H9 (cell line): ENCODE measurements around the gene CCDC3. TPM values are rescaled to one million over a fixed set of nuclear protein-coding genes. Genes with fewer than 3 reads are reported as not detected.

Source experiments
- DNase-seq: peaks from one replicate; pipeline ENCODE4 v3.0.0-alpha.2; 2017
- H2AFZ ChIP-seq: one replicate; pipeline ENCODE4 v1.6.1; 2013; ENCODE audit warnings: mild to moderate bottlenecking, low read length, control low read depth, moderate library complexity
- H2AK5ac ChIP-seq: 2 replicates; pipeline ENCODE4 v1.6.1; 2013; ENCODE audit warnings: low read length, control low read depth, mixed read lengths; ENCODE audit not compliant: insufficient read length
- H2BK120ac ChIP-seq: one replicate; pipeline ENCODE4 v1.6.1; 2013; ENCODE audit warnings: low read depth, mild to moderate bottlenecking, low read length, control low read depth, inconsistent platforms; ENCODE audit not compliant: poor library complexity, severe bottlenecking
- H2BK12ac ChIP-seq: 2 replicates; pipeline ENCODE4 v1.6.1; 2013; ENCODE audit warnings: low read length, control low read depth, mixed read lengths, low read depth; ENCODE audit not compliant: insufficient read length
- H2BK15ac ChIP-seq: 2 replicates; pipeline ENCODE4 v1.6.1; 2013; ENCODE audit warnings: low read depth, low read length, control low read depth
- H2BK20ac ChIP-seq: one replicate; pipeline ENCODE4 v1.6.1; 2013; ENCODE audit warnings: low read depth, mild to moderate bottlenecking, low read length, control low read depth, inconsistent platforms; ENCODE audit not compliant: poor library complexity, severe bottlenecking
- H2BK5ac ChIP-seq: 2 replicates; pipeline ENCODE4 v1.6.1; 2013; ENCODE audit warnings: low read length, control low read depth, mixed read lengths; ENCODE audit not compliant: insufficient read length
- H3K14ac ChIP-seq: 2 replicates; pipeline ENCODE4 v1.6.1; 2013; ENCODE audit warnings: low read length, control low read depth; ENCODE audit not compliant: insufficient read depth
- H3K18ac ChIP-seq: 2 replicates; pipeline ENCODE4 v1.6.1; 2013; ENCODE audit warnings: low read depth, mild to moderate bottlenecking, mixed read lengths, low read length, control low read depth; ENCODE audit not compliant: insufficient read length
- H3K23ac ChIP-seq: 2 replicates; pipeline ENCODE4 v1.6.1; 2013; ENCODE audit warnings: low read length, control low read depth, mixed read lengths, low read depth; ENCODE audit not compliant: insufficient read length
- H3K23me2 ChIP-seq: 2 replicates; pipeline ENCODE4 v1.6.1; 2013; ENCODE audit warnings: low read depth, mild to moderate bottlenecking, mixed read lengths, low read length, control low read depth; ENCODE audit not compliant: insufficient read length, poor library complexity, severe bottlenecking
- H3K27ac ChIP-seq: 2 replicates; pipeline ENCODE4 v1.5.1; 2013; ENCODE audit warnings: low read length, control low read depth, mixed read lengths, low read depth; ENCODE audit not compliant: insufficient read length
- H3K27me3 ChIP-seq: 2 replicates; pipeline ENCODE4 v1.6.1; 2013; ENCODE audit warnings: low read length, control low read depth, inconsistent platforms; ENCODE audit not compliant: insufficient read depth
- H3K4ac ChIP-seq: 2 replicates; pipeline ENCODE4 v1.6.1; 2013; ENCODE audit warnings: low read depth, mild to moderate bottlenecking, control low read depth, inconsistent platforms, low read length, moderate library complexity
- H3K4me1 ChIP-seq: 2 replicates; pipeline ENCODE4 v1.6.1; 2013; ENCODE audit warnings: low read length, control low read depth, inconsistent platforms; ENCODE audit not compliant: insufficient read depth
- H3K4me2 ChIP-seq: 2 replicates; pipeline ENCODE4 v1.6.1; 2013; ENCODE audit warnings: low read length, control low read depth, mixed read lengths; ENCODE audit not compliant: insufficient read length, insufficient read depth
- H3K56ac ChIP-seq: 2 replicates; pipeline ENCODE4 v1.6.1; 2013; ENCODE audit warnings: low read depth, mild to moderate bottlenecking, mixed read lengths, low read length, control low read depth; ENCODE audit not compliant: insufficient read length
- H3K79me1 ChIP-seq: 2 replicates; pipeline ENCODE4 v1.6.1; 2013; ENCODE audit warnings: low read depth, mild to moderate bottlenecking, moderate library complexity, low read length, control low read depth, inconsistent platforms; ENCODE audit not compliant: insufficient read depth, poor library complexity, severe bottlenecking
- H3K79me2 ChIP-seq: 2 replicates; pipeline ENCODE4 v1.6.1; 2013; ENCODE audit warnings: low read length, control low read depth, inconsistent platforms; ENCODE audit not compliant: insufficient read depth
- H3K9ac ChIP-seq: 2 replicates; pipeline ENCODE4 v1.6.1; 2013; ENCODE audit warnings: low read length, control low read depth, mixed read lengths; ENCODE audit not compliant: insufficient read length; ENCODE audit errors: extremely low read depth
- H3K9me3 ChIP-seq: one replicate; pipeline ENCODE4 v1.6.1; 2013; ENCODE audit warnings: low read depth, low read length, inconsistent platforms; ENCODE audit not compliant: control insufficient read depth
- H3T11ph ChIP-seq: one replicate; pipeline ENCODE4 v1.6.1; 2013; ENCODE audit warnings: mild to moderate bottlenecking, low read length, control low read depth, inconsistent platforms
- H4K20me1 ChIP-seq: one replicate; pipeline ENCODE4 v1.6.1; 2013; ENCODE audit not compliant: control insufficient read depth, insufficient read length, insufficient read depth
- H4K5ac ChIP-seq: 2 replicates; pipeline ENCODE4 v1.6.1; 2013; ENCODE audit warnings: low read depth, mild to moderate bottlenecking, mixed read lengths, low read length, control low read depth; ENCODE audit not compliant: insufficient read length
- H4K8ac ChIP-seq: replicated peaks from 2 replicates; pipeline ENCODE4 v1.6.1; 2013; ENCODE audit warnings: low read length, control low read depth, mixed read lengths, low read depth; ENCODE audit not compliant: insufficient read length
- H4K91ac ChIP-seq: 2 replicates; pipeline ENCODE4 v1.6.1; 2013; ENCODE audit warnings: low read depth, mild to moderate bottlenecking, moderate library complexity, mixed read lengths, low read length, control low read depth; ENCODE audit not compliant: insufficient read length
- H3K27ac Mint-ChIP-seq, 3 experiments: 2 replicates in 2 of 3; 3 replicates in 1 of 3; pipeline ENCODE4 v1.8.0; 2020 to 2021; ENCODE audit warnings: mixed read lengths in 3 of 3, mild to moderate bottlenecking in 1 of 3, moderate library complexity in 1 of 3
- H3K27me3 Mint-ChIP-seq: 2 replicates; pipeline ENCODE4 v1.8.0; 2021; ENCODE audit warnings: low read depth, mild to moderate bottlenecking, moderate library complexity, mixed read lengths
- H3K36me3 Mint-ChIP-seq, 3 experiments: 2 replicates in 2 of 3; 3 replicates in 1 of 3; pipeline ENCODE4 v1.8.0; 2020 to 2021; ENCODE audit warnings: low read depth in 3 of 3, mixed read lengths in 3 of 3; ENCODE audit not compliant: insufficient read depth in 1 of 3
- H3K4me1 Mint-ChIP-seq, 2 experiments: 2 replicates each; pipeline ENCODE4 v1.8.0; 2020; ENCODE audit warnings: mixed read lengths in 2 of 2
- H3K4me3 Mint-ChIP-seq, 2 experiments: 2 replicates in 1 of 2; 3 replicates in 1 of 2; pipeline ENCODE4 v1.8.0; 2020 to 2021; ENCODE audit warnings: mild to moderate bottlenecking in 2 of 2, mixed read lengths in 2 of 2, moderate library complexity in 1 of 2
- H3K9me3 Mint-ChIP-seq, 2 experiments: 2 replicates in 1 of 2; 3 replicates in 1 of 2; pipeline ENCODE4 v1.8.0; 2020; ENCODE audit warnings: mild to moderate bottlenecking in 2 of 2, mixed read lengths in 2 of 2, moderate library complexity in 1 of 2
- WGBS: extraction: QIAGEN DNeasy Blood & Tissue Kit; methylation state at CpG from one replicate; pipeline ENCODE4 v1.1.7; 2013; ENCODE audit warnings: missing lambda C conversion rate, low lambda C conversion rate, mixed read lengths; ENCODE audit not compliant: insufficient read length; ENCODE audit errors: extremely low coverage; 5-methylcytosine and 5-hydroxymethylcytosine counted together
- total RNA-seq: library from RNA; stranded (reverse); gene quantifications from 2 replicates; pipeline ENCODE4 v1.2.1, GENCODE V29; 2021
- TF ChIP-seq, protein P1 (sequence below): fragments of 200-600 bp; sonication (generic); conservative IDR thresholded peaks from 3 replicates; pipeline ENCODE4 v1.8.0; 2021; ENCODE audit warnings: antibody characterized with exemption, mild to moderate bottlenecking

Gene CCDC3
- total RNA-seq, 1 experiment from 2014 or later: 2.3 TPM

DNA sequence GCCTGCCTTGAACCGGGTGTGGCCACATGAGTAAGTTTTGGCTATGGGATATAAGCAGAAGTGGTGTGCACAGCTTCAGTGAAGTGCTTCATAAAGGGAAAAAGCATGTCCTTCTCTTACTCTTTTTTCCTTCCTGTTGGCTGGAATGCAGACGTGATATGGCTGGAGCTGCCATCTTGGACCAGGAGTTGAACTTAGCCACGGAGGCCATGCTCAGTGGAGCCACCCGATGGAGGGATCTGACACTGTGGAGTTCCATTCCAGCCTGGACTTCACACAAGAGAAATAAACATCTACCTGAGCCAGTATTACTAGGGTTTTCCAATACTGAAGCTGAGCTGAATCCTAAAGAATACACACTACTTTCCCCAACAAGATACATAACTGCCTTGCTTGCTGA lies 52.3 kb downstream of the CCDC3 start:
- H2AK5ac ChIP-seq: no peak overlapping the region
- no peak overlapping the region for H3K18ac ChIP-seq
- no peak overlapping the region for H3K14ac ChIP-seq
- no peak overlapping the region for H3K23ac ChIP-seq
- no peak overlapping the region for H3K9ac ChIP-seq
- no peak overlapping the region for H3K56ac ChIP-seq
- Mint-ChIP-seq H3K27me3 (peaks cover 5% of the 10 kb centered on the region), H3K4me1 (peaks cover 4% of the 10 kb centered on the region in 2 experiments; a peak in 3 of 4 replicates), H3K27ac (no peak overlapping the region; a peak in 1 of 7 replicates), H3K9me3 (peaks cover 22 to 28% of the 10 kb centered on the region in 2 experiments), H3K4me3 (no peak overlapping the region), H3K36me3 (peaks cover 16 to 20% (median 20%) of the 10 kb centered on the region in 3 experiments)
- no CpG with 5 or more reads among the region's 4 CpGs for WGBS
- DNase-seq: no peak
- H3T11ph ChIP-seq: no peak overlapping the region
- H4K20me1 ChIP-seq: no peaks in the 10 kb centered on the region
- no peak overlapping the region for H2BK12ac ChIP-seq
- TF ChIP-seq, protein P1, sequence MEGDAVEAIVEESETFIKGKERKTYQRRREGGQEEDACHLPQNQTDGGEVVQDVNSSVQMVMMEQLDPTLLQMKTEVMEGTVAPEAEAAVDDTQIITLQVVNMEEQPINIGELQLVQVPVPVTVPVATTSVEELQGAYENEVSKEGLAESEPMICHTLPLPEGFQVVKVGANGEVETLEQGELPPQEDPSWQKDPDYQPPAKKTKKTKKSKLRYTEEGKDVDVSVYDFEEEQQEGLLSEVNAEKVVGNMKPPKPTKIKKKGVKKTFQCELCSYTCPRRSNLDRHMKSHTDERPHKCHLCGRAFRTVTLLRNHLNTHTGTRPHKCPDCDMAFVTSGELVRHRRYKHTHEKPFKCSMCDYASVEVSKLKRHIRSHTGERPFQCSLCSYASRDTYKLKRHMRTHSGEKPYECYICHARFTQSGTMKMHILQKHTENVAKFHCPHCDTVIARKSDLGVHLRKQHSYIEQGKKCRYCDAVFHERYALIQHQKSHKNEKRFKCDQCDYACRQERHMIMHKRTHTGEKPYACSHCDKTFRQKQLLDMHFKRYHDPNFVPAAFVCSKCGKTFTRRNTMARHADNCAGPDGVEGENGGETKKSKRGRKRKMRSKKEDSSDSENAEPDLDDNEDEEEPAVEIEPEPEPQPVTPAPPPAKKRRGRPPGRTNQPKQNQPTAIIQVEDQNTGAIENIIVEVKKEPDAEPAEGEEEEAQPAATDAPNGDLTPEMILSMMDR: peak; percentile 58; the same call in 2 of the 3 replicates
- no peaks in the 10 kb centered on the region for H3K9me3 ChIP-seq
- H3K4me2 ChIP-seq: no peak overlapping the region
- no peaks in the 10 kb centered on the region for H3K27me3 ChIP-seq
- no peaks in the 10 kb centered on the region for H3K79me1 ChIP-seq
- H3K23me2 ChIP-seq: no peaks in the 10 kb centered on the region
- no peak overlapping the region for H2BK15ac ChIP-seq
- no peak overlapping the region for H2BK20ac ChIP-seq
- no peak overlapping the region for H4K91ac ChIP-seq
- no peak overlapping the region for H4K5ac ChIP-seq
- no peak overlapping the region for H4K8ac ChIP-seq
- H3K4me1 ChIP-seq: no peaks in the 10 kb centered on the region
- no peak overlapping the region for H3K4ac ChIP-seq
- no peaks in the 10 kb centered on the region for H3K79me2 ChIP-seq
- no peak overlapping the region for H2BK120ac ChIP-seq
- H2BK5ac ChIP-seq: no peak overlapping the region
- H2AFZ ChIP-seq: no peak overlapping the region
- no peak overlapping the region for H3K27ac ChIP-seq
